Stimulated activated CD8-positive, alpha-beta memory T cell treated with anti-CD3 and anti-CD28 coated beads, Interleukin-7, amount 100 ng/mL, for 48 hours (primary cell): ENCODE measurements around the gene SNX13.
"Not testable (repeated sequence)": the region's sequence is repeated elsewhere in the genome, so short reads cannot be mapped to it uniquely, and the experiment has no call there.

Source experiments
- DNase-seq, 2 donors: peaks; one replicate each; pipeline ENCODE4 v3.0.0-alpha.2; 2020; ENCODE audit warnings: low read depth in 1 of 2; ENCODE audit errors: extremely low read depth in 1 of 2

SNX13 gene

DNA sequence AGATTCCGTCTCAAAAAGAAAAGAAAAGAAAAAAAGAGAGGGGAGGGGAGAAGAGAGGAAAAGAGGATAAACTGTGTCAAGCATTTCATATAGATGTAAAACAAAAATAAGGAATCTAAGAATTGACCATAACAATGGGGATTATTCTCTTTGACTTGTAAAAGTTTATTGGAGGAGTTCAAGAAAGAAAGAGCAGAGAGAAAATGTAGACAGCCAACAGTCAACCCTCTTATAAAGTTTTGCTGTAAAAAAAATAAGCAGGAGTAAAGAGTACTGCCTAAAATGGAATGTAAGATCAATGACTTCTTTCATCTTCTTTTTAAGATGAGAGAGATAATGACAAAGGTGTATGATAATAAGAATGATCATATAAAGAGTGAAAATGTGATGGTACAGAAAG is 87.9 kb downstream of the SNX13 start:
- DNase-seq: no peak

DNA sequence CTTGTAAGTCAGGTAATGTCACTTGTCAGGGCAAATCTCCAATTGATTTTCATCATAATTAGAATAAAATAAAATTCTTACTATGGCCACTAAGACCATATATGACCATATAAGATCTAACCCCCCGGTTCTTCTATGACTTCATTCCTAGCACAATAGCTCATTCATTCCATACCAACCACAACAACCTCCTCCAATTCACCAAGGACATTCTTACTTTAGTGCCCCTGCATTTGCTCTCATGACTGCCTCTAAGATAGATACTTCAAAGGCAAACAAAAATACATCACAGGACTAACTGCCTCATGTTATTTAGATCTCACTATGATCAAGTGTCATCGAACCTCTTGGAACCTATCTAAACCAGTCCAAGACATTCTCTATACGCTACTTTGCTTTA is 90.8 kb downstream of the SNX13 start:
- DNase-seq: no peak

DNA sequence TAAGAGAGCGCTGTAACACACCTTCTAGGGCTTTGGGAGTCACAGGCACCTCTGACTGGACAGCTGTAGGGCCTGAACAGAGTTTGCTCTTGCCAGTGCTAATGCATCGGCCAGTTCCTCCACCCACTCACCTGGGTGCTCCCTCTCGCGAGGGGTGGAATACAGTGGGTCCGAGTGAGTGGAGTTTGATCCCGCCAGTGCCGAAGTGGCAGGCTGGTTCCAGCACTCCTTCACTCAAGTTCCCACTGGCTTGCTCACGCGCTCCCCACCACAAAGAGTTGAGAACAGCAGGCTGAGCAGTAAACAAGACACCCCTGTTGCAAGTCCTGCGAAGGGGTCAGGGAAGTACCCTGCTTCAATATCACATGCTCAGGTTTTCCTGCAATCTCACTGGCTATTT is 91.8 kb downstream of the SNX13 start:
- DNase-seq: no peak

DNA sequence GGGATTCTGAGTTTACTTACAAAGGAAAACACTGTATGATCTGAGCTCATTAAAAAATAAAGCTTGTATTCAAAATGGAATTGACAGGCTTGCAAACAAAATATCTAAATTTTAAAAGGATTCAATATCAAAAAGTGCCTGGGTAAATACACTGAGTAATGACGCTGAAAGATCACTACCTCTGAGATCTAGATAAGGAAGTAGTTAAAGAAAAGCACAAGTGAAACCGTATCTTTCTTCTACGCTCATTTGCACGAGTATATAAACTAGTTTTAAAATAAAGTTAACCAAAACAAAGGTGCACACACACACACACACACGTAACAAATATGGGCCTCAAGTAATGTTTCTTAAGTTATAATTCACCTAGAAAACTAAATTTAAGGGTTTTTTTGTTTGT is 93.4 kb downstream of the SNX13 start:
- no peak for DNase-seq

DNA sequence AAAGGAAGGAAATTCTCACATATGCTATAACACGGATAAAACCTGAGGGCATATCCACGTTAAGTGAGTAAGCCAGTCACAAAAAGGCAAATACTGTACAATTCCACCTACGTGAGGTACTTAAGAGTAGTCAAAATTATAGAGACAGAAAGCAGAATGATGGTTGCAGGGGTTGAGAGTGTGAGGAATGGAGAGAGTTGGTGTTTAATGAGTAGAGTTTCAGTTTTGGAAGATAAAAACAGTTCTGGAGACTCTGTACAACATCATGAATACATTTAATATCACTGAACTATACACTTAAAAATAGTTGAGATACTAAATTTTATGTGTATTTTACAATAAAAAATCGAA is 95.1 kb downstream of the SNX13 start:
- no peak for DNase-seq

DNA sequence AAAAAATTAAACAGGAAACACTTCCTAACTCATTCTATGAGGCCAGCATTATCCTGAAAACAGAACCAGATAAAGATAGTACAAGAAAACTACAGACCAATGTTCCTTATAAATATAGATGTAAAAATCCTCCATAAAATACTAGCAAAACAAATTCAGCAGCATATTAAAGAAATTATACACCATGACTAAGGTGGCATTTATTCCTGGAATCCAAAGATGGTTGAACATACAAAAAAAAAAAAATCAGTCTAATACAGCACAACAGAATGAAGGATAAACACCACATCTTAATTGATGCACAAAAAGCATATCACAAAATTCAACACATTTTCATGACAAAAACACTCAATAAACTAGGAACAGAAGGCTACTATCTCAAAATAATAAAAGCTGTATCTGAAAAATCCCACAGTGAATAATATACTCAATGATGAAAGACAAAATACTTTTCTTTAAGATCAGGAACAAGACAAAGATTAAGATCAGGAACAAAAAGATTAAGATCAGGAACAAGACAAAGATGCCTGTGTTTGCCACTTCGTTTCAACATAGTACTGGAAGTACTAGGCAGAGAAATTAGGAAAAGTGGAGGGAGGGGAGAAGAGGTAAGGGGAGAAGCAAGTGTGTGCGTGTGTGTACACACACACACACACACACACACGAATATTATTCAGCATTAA is 95.6 kb downstream of the SNX13 start:
- no peak for DNase-seq

DNA sequence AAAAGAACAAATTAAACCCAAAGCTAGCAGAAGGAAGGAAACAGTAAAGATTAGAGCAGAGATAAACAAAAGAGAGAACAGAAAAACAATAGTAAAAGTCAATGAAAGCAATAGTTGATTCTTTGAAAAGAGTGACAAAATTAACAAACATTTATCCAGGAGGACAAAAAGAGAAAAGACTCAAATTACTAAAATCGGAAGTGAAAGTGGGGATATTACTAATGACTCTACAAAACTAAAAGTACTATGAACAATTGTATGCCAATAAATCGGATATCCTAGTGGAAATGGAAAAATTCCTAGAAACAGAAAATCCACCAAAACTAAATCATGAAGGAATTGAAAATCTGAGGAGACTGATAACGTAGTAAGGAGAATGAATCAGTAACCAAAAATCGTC is 96.3 kb downstream of the SNX13 start:
- DNase-seq: no peak

DNA sequence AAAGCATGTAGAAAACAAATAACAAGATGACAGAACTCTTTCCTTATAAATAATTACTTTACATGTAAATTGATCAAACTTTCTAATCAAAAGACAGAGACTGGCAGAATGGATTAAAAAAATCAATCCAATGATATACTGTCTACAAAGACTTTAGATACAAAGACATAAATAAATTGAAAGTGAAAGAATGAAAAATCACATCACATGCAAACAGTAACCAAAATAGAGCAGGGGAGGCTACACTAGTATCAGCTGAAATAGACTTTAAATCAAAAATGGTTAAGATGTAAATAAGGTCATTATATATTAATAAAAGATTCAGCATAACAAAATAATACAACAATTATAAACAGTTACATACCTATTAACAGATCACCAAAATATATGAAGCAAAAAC is 97.3 kb downstream of the SNX13 start:
- DNase-seq: no peak

DNA sequence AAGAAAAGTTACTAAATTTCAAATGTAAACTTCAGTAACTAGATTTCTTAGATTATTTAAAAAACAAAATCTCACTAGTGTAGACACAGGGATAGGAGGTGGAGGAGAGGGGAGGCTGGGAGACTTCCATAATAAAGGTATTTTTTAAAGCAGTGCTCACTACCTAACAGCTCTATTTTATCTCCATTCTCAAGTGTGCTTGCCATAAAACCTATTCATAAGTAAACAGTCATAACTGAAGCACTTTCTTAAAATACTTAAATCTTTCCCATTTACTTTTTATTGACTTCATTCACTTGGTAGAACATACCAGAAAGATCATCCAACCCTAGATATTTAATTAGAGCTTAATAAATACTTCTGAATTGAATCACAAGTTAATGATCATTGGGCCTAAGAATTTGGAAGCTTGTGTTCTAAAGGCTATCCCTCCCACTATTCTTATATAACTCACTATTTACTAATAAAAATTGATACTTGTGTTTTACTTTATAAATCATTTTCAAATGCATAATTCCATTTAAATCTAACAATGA is 107.4 kb downstream of the SNX13 start:
- DNase-seq: no peak

DNA sequence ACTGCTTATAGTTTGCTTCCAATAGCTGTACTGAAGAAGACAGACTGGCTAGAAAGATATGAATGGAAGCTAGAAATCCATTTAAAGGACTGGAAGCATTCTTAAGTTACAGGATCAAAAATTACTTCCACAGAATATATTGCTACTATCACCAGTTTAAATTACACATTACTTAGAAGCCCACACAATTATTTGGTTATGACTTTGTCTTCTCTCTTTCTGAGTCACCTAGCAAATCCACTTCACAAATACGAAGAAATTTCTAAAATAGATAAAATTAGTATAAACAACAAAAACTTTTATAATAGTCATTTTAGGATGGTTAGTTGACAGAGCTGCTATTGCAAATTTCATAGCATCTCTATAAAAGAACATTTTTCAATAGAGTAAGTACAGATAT is 108.1 kb downstream of the SNX13 start:
- no peak for DNase-seq

DNA sequence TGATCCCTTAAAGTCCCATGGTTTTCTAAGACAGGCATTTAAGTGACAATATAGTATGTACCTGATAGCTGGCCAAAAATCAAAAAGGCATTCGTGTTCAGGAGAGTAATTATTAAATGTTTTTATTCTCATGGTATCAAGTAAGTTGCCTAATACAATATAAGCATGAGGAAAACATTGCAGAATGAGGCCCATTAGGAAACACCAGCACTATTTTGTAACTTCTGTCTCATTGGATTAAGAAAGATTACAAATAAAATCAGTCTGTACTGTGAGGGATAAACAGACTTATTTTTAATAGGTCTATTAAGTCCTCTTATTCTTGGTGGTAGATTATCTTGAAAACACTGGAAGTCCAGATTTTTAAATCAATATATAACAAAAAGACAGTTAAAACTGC is 110.1 kb downstream of the SNX13 start:
- DNase-seq: no peak

DNA sequence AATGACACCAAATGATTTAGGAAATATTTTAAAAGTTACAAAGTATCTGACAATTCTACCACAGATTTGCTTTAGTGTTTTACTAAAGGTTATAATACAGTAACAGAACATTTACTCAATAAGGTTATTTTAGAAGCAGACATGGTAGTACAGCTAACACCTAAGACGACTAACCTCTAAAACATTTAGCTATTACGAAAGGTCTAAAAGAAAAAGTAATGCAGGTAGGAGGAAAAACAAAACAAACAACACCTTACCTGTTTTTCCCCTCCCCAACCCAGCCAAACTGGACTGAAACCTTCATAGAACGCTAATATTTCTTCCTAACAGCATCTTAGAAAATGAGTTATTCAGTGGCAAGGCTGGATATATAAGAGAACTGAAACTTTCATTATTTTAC is 111.3 kb downstream of the SNX13 start:
- no peak for DNase-seq

DNA sequence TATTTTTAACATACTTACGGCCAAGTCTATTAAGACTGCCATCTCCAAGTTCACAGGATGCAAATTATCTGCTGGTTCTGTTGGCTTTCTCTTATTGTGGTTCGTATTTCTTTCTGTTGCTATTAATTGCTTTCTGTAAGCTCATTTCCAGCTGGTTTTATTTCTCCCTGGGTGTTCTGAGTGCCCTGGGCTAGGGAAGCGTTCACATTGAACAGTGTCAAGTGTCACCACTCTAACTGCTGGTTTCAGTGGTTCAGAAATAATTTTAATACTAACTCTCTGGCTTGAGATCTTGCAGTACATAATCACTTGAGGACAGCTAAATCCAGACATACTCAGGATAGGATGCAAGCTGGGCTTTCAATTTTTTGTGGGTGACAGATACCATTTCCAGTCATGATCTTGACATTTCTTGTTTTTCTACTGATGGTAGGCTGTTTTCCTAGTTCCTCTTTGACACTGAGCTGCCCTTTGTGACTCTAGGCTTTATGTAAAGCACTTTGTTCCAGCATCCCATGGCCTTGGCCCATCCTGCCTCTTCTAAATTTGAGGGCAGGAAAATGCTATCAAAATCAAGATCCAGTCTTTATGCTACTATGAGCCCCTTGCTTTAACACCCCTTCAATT is 117.6 kb downstream of the SNX13 start:
- no peak for DNase-seq

DNA sequence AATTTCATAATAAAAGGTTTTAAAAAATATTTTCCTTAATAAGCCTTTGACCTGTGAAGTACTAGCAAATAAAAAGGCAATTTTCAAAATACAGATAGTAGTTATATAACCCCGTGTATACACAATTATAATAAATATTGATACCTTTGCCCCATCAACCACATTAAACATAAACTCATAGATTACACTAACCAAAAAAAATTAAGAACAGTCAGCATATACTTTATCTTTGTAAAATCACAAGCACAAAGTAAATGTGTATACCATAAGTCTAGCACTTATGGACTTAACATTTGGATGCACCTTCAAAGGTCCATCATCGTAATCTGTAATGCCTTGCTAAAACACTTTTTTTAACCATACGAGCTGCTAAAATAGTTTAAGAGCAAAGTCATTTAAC is 123.4 kb downstream of the SNX13 start:
- DNase-seq: no peak

DNA sequence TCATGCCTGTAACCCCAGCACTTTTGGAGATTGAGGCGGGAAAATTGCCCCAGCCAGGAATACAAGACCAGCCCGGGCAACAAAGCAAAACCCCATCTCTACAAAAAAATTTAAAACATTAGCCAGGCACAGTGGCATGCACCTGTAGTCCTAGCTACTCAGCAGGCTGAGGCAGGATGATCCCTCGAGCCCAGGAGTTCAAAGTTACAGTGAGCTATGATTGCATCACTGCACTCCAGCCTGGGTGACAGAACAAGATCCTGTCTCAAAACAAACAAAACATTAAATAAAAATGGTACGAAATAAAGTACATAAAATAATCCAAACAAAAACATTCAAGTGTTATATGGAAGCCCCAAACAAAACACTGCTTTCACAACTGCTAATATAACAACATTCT is 125.0 kb downstream of the SNX13 start:
- no peak for DNase-seq

DNA sequence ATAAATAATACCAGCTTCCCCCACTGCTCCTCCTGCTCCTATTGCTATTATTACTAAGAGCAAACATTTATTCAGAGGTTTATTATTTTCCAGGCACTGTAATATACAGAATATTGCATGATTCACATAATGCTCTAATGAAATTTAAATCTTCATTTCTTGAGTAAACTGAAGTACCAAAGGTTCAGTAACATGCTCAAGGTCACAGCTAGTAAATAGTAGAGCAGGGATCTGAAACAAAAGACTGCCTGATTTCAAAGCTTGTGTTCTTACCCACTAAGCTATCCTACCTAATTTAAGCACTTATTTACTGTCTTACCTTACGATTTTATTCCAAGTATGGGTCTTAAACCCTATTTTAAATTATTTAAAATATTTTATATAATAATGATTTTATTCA is 126.2 kb downstream of the SNX13 start:
- no peak for DNase-seq

DNA sequence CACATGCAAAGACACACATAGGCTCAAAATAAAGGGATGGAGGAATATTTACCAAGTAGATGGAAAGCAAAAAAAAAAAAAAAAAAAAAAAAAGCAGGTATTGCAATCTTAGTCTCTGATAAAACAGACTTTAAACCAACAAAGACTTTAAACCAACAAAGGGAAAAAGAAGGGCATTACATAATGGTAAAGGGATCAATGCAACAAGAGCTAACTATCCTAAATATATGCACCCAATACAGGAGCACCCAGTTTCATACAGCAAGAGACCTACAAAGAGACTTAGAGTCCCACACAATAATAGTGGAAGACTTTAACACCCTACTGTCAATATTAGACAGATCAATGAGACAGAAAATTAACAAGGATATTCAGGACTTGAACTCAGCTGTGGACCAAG is 131.1 kb downstream of the SNX13 start:
- DNase-seq: not testable (repeated sequence)

DNA sequence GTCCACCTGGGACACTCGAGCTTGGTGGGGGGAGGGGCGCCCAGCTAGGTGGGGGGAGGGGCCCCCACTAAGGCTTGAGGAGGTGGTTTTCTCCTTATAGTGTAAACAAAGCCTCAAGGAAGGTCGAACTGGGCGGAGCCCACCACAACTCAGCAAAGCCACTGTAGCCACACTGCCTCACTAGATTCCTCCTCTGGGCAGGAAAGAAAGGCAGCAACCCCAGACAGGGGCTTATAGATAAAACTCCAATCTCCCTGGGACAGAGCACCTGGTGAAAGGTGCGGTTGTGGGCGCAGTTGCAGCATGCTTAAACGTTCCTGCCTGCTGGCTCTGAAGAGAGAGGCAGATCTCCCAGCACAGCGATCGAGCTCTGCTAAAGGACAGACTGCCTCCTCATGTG is 133.1 kb downstream of the SNX13 start:
- no peak for DNase-seq

DNA sequence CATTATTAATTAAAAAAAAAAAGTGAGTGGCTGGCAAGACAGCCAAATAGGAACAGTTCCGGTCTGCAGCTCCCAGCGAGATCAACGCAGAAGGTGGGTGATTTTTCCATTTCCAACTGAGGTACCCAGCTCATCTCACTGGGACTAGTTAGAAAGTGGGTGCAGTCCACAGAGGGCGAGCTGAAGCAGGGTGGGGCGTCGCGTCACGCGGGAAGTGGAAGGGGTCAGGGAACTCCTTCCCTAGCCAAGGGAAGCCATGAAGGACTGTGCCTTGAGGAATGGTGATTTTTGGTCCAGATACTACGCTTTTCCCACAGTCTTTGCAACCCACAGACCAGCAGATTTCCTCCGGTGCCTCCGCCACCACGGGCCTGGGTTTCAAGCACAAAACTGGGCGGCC is 133.7 kb downstream of the SNX13 start:
- no peak for DNase-seq

DNA sequence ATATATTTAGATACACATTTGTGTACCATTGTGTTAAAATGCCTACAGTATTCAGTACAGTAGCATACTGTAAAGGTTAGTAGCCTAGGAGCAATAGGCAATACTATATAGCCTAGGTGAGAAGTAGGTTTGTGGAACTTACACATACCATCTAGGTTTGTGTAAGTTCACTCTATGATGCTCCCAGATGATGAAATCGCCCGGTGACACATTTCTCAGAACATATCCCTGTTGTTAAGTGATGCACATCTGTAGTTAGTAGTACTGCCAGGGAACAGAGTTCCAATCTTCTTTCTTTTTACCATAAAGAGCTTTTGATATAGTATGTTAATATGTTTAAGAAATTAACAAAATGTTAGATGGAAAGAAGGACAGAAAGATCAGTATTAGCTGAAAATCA is 138.2 kb downstream of the SNX13 start:
- no peak for DNase-seq

DNA sequence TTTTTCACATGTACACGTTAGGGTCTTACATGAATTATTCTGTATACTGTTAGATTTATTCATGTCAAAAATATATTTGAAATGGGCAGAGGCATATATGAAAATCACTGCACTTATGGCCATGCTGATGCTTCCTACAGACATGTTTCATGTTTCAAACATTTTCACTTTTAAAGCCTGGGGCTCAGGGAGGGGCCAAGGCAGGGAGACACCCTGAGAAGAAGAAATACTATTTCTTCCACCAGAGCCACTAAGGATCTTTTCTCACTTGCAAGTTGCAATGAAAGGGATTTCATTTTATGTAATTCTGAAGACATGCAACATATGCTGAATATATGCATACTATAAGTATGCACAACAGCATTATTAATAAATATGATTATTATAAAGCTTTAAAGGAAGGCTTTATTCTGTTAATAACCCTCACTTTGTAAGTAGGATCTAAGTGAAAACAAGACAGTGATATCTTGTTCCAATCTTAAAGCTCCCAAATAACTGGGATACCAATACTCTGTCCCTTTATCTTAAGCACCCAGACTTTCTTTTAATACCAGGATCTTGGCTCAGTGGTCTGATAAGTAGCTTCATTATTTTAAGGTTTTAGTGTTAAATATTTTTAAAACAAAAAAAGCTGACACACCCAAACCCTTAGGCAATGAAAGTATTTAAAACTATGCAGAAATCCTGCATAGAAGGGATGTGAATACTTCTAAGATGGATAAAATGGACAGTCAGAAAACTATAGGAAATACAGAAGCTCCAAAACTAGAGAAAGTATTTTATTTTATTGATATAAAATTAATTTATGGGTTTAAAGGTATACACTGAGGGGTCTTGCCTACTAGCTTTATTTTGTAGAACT is 148.0 kb downstream of the SNX13 start:
- DNase-seq: no peak

DNA sequence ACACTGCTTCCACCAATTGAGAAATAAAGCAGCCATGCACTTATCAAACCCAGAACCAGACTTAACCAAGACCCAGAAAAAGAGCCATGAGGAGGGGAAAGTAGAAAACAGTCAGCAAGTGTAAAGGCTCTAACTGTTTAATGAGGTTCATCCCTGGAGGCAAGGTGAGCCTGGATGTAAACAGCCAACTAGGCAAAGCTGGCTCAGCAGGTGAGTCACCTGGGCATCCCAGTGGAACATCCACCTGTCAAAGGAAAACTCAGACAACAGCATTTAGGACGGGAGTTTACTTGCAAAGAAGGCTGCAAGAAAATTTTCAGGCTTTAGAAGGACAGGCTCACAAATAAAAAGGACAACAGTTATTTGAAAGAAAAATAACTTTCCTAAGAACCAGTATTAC is 153.0 kb downstream of the SNX13 start:
- DNase-seq: no peak
